ENCODE data around the gene DPY19L1. TPM values are rescaled to one million over a fixed set of nuclear protein-coding genes. Genes with fewer than 3 reads are reported as not detected.

The DPY19L1 gene
- total RNA-seq, 1 experiment from 2014 or later, result 46.8 TPM

GRCh38 chr7:35029311-35029710 lies 8.0 kb downstream of the DPY19L1 start:
- H3K27me3 ChIP-seq (replicated peaks; ENCODE audit: insufficient read depth, low read depth, low read length, poor library complexity), result no peaks in the 10 kb centered on the region
- BruUV-seq (replicated peaks), result no TSS peak
- ChIA-PET POLR2A (ENCODE audit: low non-redundant PET) (no interaction called here), CTCF (no interaction called here)
- H3K4me1 ChIP-seq (ENCODE audit: insufficient read depth, low read length, poor library complexity, severe bottlenecking), result no peaks in the 10 kb centered on the region
- H3K4me3 ChIP-seq (ENCODE audit: low read depth, low read length, poor library complexity, severe bottlenecking), result no peak overlapping the region
- TF ChIP-seq CTCF (conservative IDR thresholded peaks at IDR 0.05; ENCODE audit: low read depth, low read length), result no peak
- TF ChIP-seq EZH2 (IDR thresholded peaks at IDR 0.05; ENCODE audit: borderline replicate concordance, low read depth, low read length, poor library complexity, severe bottlenecking), result no peak
- DNase-seq (ENCODE audit: low spot score), result no peak
- no peaks in the 10 kb centered on the region for H3K36me3 ChIP-seq (ENCODE audit: insufficient read depth, low read length, poor library complexity, severe bottlenecking)
- intact Hi-C loops (cut with micrococcal nuclease; ENCODE audit: unreplicated experiment), result no loop called here
- H3K9me3 ChIP-seq (ENCODE audit: low read depth, low read length, poor library complexity, severe bottlenecking), result no peaks in the 10 kb centered on the region
- no peak overlapping the region for H3K27ac ChIP-seq (ENCODE audit: low read depth, low read length, poor library complexity, severe bottlenecking)

- Histone ChIP-seq H3K4me3 (ENCODE audit: low read depth, low read length, poor library complexity, severe bottlenecking) (no peak overlapping the region), H3K4me1 (ENCODE audit: insufficient read depth, low read length, poor library complexity, severe bottlenecking) (no peaks in the 10 kb centered on the region), H3K27ac (ENCODE audit: low read depth, low read length, poor library complexity, severe bottlenecking) (no peak overlapping the region), H3K27me3 (replicated peaks; ENCODE audit: insufficient read depth, low read depth, low read length, poor library complexity) (no peaks in the 10 kb centered on the region), H3K36me3 (ENCODE audit: insufficient read depth, low read length, poor library complexity, severe bottlenecking) (no peaks in the 10 kb centered on the region), H3K9me3 (ENCODE audit: low read depth, low read length, poor library complexity, severe bottlenecking) (no peaks in the 10 kb centered on the region)
- DNase-seq (ENCODE audit: low spot score), result no peak
- TF ChIP-seq CTCF (conservative IDR thresholded peaks at IDR 0.05; ENCODE audit: low read depth, low read length) (no peak), EZH2 (IDR thresholded peaks at IDR 0.05; ENCODE audit: borderline replicate concordance, low read depth, low read length, poor library complexity, severe bottlenecking) (no peak)
- no TSS peak for BruUV-seq (replicated peaks)
- ChIA-PET POLR2A (ENCODE audit: low non-redundant PET) (no interaction called here), CTCF (no interaction called here)
- intact Hi-C loops (cut with micrococcal nuclease; ENCODE audit: unreplicated experiment), result no loop called here
Observed at GRCh38 chr7:35026150-35026549, 11.1 kb downstream of the DPY19L1 start.

- TF ChIP-seq CTCF (conservative IDR thresholded peaks at IDR 0.05; ENCODE audit: low read depth, low read length), result no peak
- TF ChIP-seq EZH2 (IDR thresholded peaks at IDR 0.05; ENCODE audit: borderline replicate concordance, low read depth, low read length, poor library complexity, severe bottlenecking), result no peak
- ChIA-PET CTCF (no interaction called here), POLR2A (ENCODE audit: low non-redundant PET) (no interaction called here)
- intact Hi-C loops (cut with micrococcal nuclease; ENCODE audit: unreplicated experiment), result no loop called here
- no peak overlapping the region for H3K27ac ChIP-seq (ENCODE audit: low read depth, low read length, poor library complexity, severe bottlenecking)
- no TSS peak for BruUV-seq (replicated peaks)
- no peak overlapping the region for H3K4me3 ChIP-seq (ENCODE audit: low read depth, low read length, poor library complexity, severe bottlenecking)
- no peaks in the 10 kb centered on the region for H3K36me3 ChIP-seq (ENCODE audit: insufficient read depth, low read length, poor library complexity, severe bottlenecking)
- no peak for DNase-seq (ENCODE audit: low spot score)
- no peaks in the 10 kb centered on the region for H3K9me3 ChIP-seq (ENCODE audit: low read depth, low read length, poor library complexity, severe bottlenecking)
- H3K4me1 ChIP-seq (ENCODE audit: insufficient read depth, low read length, poor library complexity, severe bottlenecking), result no peaks in the 10 kb centered on the region
- no peaks in the 10 kb centered on the region for H3K27me3 ChIP-seq (replicated peaks; ENCODE audit: insufficient read depth, low read depth, low read length, poor library complexity)
Observed at GRCh38 chr7:35025369-35025870, 11.9 kb downstream of the DPY19L1 start.

All from A673 (cell line).